Adrenal gland (tissue), 12 donors: Measurements from ENCODE around the gene YAF2. TPM values are rescaled to one million over a fixed set of nuclear protein-coding genes. Genes with fewer than 3 reads are reported as not detected.

Experiments
- DNase-seq, 7 donors: peaks; one replicate each; pipeline ENCODE4 v3.0.0-alpha.2; 2019 to 2020
- H3K27ac ChIP-seq, 5 donors: fragments of 200-600 bp; sonication (generic) in 4 of 5; 1 replicate in 3 of 5; 2 replicates in 2 of 5; pipeline versions ENCODE4 v1.5.1 to v1.8.0; 2016 to 2020; ENCODE audit warnings: mild to moderate bottlenecking in 1 of 5
- H3K27me3 ChIP-seq: fragments of 200-600 bp; 2 replicates; pipeline ENCODE4 v1.8.0; 2021
- H3K36me3 ChIP-seq, 2 donors: fragments of 200-600 bp; replicated peaks in 1 of 2; 1 replicate in 1 of 2; 2 replicates in 1 of 2; pipeline versions ENCODE4 v1.5.1 to v1.8.0; 2018 to 2022
- H3K4me1 ChIP-seq, 2 donors: fragments of 200-600 bp; replicated peaks in 1 of 2; 1 replicate in 1 of 2; 2 replicates in 1 of 2; pipeline versions ENCODE4 v1.5.1 to v1.8.0; 2018 to 2021
- H3K4me3 ChIP-seq, 4 donors: fragments of 200-600 bp; sonication (generic) in 3 of 4; one replicate each; pipeline ENCODE4 v1.5.1; 2016 to 2018
- H3K9me3 ChIP-seq, 3 donors: fragments of 200-600 bp; sonication (generic) in 1 of 3; replicated peaks in 1 of 3; 1 replicate in 2 of 3; 2 replicates in 1 of 3; pipeline versions ENCODE4 v1.5.1 to v1.8.0; 2016 to 2021
- CTCF ChIP-seq, 6 experiments: fragments of 450-650 bp in 4 of 6; fragments of 200-600 bp in 2 of 6; sonication (generic) in 1 of 6; IDR thresholded peaks; 1 replicate in 5 of 6; 2 replicates in 1 of 6; pipeline versions ENCODE4 v1.5.1 to v1.8.0; 2016 to 2021; ENCODE audit warnings: antibody characterized with exemption in 6 of 6, mild to moderate bottlenecking in 2 of 6, moderate library complexity in 1 of 6
- POLR2A ChIP-seq, 2 donors: fragments of 450-650 bp; IDR thresholded peaks; one replicate each; pipeline ENCODE4 v1.6.1; 2017; ENCODE audit warnings: antibody characterized with exemption in 2 of 2, mild to moderate bottlenecking in 2 of 2, moderate library complexity in 1 of 2
- WGBS, 4 donors: extraction: QIAGEN DNeasy Blood & Tissue Kit in 2 of 4; methylation state at CpG; one replicate each; pipeline versions ENCODE4 v1.1.5 to v1.1.7; 2013 to 2017; 5-methylcytosine and 5-hydroxymethylcytosine counted together
- intact Hi-C, 2 donors: fragments of 100-400 bp; cut with DNase I; formaldehyde crosslinking; loops; one replicate each; pipeline versions ENCODE4 v1.14.1 to v1.15.0; 2022 to 2023
- polyA plus RNA-seq, 3 donors: library from polyadenylated mRNA; stranded (reverse); fragments of 200-250 nt in 2 of 3; fragments of 350-450 nt in 1 of 3; fragmentation: Illumina TruSeq in 1 of 3; extraction: RNeasy Lipid Tissue Mini Kit (QIAGEN cat#74804) in 1 of 3; gene quantifications; one replicate each; pipeline ENCODE4 v1.2.3, GENCODE V29; 2013 to 2014
- total RNA-seq, 9 donors: library from RNA; depleted of rRNA in 4 of 9; stranded (reverse); fragments of >200 nt in 4 of 9; fragments of 120-200 nt in 1 of 9; fragmentation: NEBNext Ultra II Directional in 1 of 9; extraction: Animal tissue kit (Norgen Biotek cat#: 25700) in 1 of 9; gene quantifications; one replicate each; pipeline versions ENCODE4 v1.1.0 to v1.2.4, GENCODE V29; 2013 to 2023
- donor health status: healthy with polysubstance abuse.
- donor health status: Bipolar disorder and iron deficiency.
- donor health status: DM: yes; HTN: yes; CAD: no.
- donor health status: DM: no; HTN: no; CAD: no.
- donor health status: DM: no; HTN: no; CAD: no.
- donor health status: DM: yes; HTN: yes; CAD: no.

The YAF2 gene
- total and polyA plus RNA-seq, 12 donors: 10.4 to 39.2 (median 24.6) TPM

- Histone ChIP-seq H3K27me3 (no peaks in the 10 kb centered on the region), H3K4me1 (peaks cover 0 to 4% of the 10 kb centered on the region in 2 donors), H3K27ac (no peak overlapping the region), H3K9me3 (no peaks in the 10 kb centered on the region), H3K36me3 (peaks cover 0 to 10% of the 10 kb centered on the region in 2 donors), H3K4me3 (no peak overlapping the region)
- no peak for DNase-seq
- 94 to 97% (median 96%) methylated on average over 2 of the region's 2 CpGs for WGBS, 4 donors
- intact Hi-C loops: no loop called here
- TF ChIP-seq POLR2A (IDR thresholded peaks at IDR 0.05) (no peak), CTCF (IDR thresholded peaks at IDR 0.05) (no peak)
Measured at GRCh38 chr12:42208574-42208973, 29.5 kb downstream of the YAF2 start.

- Histone ChIP-seq H3K36me3 (peaks cover 0 to 5% of the 10 kb centered on the region in 2 donors), H3K27ac (no peak overlapping the region), H3K9me3 (no peaks in the 10 kb centered on the region), H3K4me3 (no peak overlapping the region), H3K4me1 (peaks cover 0 to 6% of the 10 kb centered on the region in 2 donors), H3K27me3 (no peaks in the 10 kb centered on the region)
- WGBS, 4 donors: 95 to 100% (median 99%) methylated on average over 1 of the region's 1 CpG
- no peak for TF ChIP-seq CTCF (IDR thresholded peaks at IDR 0.05)
- no peak for TF ChIP-seq POLR2A (IDR thresholded peaks at IDR 0.05)
- DNase-seq: no peak
- intact Hi-C loops: no loop called here
Measured at GRCh38 chr12:42204819-42205218, 33.2 kb downstream of the YAF2 start.

- H3K27me3 ChIP-seq: no peaks in the 10 kb centered on the region
- intact Hi-C loops: no loop called here
- H3K9me3 ChIP-seq: no peaks in the 10 kb centered on the region
- no peak overlapping the region for H3K27ac ChIP-seq
- H3K4me1 ChIP-seq: peaks cover 4 to 11% of the 10 kb centered on the region in 2 donors
- TF ChIP-seq CTCF (IDR thresholded peaks at IDR 0.05) (no peak), POLR2A (IDR thresholded peaks at IDR 0.05) (no peak)
- WGBS, 4 donors: 97 to 100% (median 100%) methylated on average over 1 of the region's 1 CpG
- H3K4me3 ChIP-seq: no peak overlapping the region
- H3K36me3 ChIP-seq: peaks cover 0 to 5% of the 10 kb centered on the region in 2 donors
- DNase-seq: no peak
Measured at GRCh38 chr12:42204362-42204761, 33.7 kb downstream of the YAF2 start.

GRCh38 chr12:42201063-42201462, 37.0 kb downstream of the YAF2 start:
- Histone ChIP-seq H3K9me3 (no peaks in the 10 kb centered on the region), H3K36me3 (no peaks in the 10 kb centered on the region), H3K4me3 (no peak overlapping the region), H3K27ac (no peak overlapping the region), H3K27me3 (no peaks in the 10 kb centered on the region), H3K4me1 (peaks cover 7 to 18% of the 10 kb centered on the region in 2 donors)
- 69 to 86% (median 75%) methylated on average over 2 of the region's 2 CpGs for WGBS, 4 donors
- TF ChIP-seq CTCF (IDR thresholded peaks at IDR 0.05) (no peak), POLR2A (IDR thresholded peaks at IDR 0.05) (no peak)
- intact Hi-C loops: no loop called here
- DNase-seq: no peak
